Suppressor macrophage (primary cell): Measurements from ENCODE around the gene ZNF207.
A peak's percentile ranks its signal among the peaks of the same experiment; 100 is the strongest.
"Not testable (repeated sequence)": the region's sequence is repeated elsewhere in the genome, so short reads cannot be mapped to it uniquely, and the experiment has no call there.

Experiments
- DNase-seq, 4 experiments: peaks; one replicate each; pipeline ENCODE4 v3.0.0-alpha.2; 2020 to 2022
- total RNA-seq, 17 experiments: gene quantifications; one replicate each; lab custom pipeline; 2026; ENCODE audit warnings: mixed read lengths in 6 of 17, inconsistent platforms in 3 of 17; lab: John Stamatoyannopoulos, UW

The ZNF207 gene
- total RNA-seq: 149 to 250 (median 197) reads per million in 17 experiments

DNA sequence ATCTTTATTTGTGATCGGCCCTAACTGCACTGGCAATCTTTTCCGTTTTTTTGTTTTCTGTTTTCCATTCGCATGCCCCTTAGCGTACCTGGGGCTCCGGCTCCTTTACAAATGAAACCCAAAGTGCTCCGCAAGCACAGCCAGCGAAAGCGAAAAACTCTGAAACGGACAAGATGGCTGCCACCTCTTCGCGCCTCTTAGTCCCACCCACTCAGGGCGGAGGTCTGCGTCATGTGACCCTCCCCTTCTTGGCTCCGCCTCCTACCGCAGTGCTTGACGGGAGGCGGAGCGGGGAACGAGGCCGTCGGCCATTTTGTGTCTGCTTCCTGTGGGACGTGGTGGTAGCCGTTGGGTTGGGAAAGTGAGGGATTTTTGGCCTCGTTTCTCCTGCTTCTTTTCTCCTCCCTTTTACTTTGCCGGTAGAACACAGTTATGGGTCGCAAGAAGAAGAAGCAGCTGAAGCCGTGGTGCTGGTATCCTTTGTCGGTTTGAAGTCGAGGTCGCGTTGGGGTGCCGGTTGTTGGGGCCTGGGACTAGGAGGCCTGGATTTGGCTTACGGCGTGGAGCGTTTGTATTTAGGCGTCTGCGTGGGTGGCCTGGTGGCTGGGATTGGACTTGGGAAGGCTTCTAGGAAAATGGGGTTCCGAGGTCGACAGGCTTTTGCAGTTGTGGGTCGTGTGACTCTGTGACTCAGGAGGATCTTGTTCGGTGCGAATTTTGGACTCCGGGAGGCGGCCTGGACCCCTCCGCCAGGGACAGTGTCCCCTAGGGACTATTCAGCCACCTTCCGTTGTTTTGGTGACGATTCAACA lies at the start of gene ZNF207:
Gene ZNF207 (plus strand): TSS at position 304 of the 812 bp plus-strand sequence. CDS start 129 bp downstream, at position 433.
- peak; percentile 98 to 99 (median 99) for DNase-seq

DNA sequence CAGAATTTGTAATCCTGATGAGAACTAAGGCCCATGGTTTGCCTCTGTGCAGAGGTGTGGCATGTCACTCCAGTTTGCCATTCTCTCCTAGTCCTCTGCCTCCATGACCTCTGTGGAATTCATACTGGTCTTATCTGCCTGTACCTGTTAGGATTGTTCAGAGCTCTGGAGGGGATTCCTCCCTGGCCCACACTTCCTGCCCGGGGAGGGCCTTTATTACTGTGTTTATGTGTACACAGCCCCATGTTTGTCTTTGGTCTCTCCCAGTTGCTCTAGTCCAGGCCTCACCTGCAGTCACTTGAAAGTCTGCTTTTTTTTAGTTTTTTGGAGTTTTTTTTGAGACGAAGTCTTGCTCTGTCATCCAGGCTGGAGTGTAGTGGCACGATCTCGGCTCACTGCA lies 47.9 kb upstream of the ZNF207 start:
- no peak for DNase-seq

DNA sequence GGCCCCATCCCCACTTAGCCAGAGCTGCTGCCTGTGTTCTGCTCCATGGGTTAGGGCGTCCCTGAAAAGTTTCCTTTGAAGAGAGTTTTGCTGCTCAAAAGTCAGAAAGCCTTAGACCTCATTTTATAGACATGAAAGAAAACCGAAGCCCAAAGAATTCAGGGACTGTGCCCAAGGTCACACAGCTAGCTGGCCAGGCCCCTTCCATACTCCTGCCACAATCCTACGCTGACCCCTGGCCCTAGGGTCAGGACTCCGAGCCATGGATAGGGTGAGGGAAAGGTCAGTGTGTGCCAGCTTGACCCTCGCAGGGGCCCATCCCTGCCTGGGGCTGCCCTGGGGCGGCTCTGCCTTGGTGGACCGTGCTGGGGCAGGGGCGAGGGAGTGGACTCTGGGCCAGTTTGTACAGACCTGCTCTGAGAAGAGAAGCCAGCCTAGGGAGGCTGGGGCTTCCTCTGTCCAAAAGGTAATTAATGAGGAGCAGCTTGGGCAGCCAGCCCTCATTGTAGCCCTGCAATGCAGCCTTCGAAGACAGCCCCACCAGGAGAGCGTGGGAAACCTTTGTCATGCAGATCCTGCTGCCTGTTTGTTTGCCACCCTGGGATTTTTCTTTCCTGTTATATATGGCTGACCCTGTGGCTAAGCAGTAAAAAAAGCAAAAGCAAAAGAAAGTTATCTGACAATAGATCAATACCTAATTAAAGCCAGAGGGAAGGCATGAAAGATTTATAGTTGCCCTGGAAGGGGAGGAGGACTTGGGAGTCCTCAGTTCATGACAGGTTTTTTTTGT lies 46.9 kb upstream of the ZNF207 start:
- DNase-seq: no peak

DNA sequence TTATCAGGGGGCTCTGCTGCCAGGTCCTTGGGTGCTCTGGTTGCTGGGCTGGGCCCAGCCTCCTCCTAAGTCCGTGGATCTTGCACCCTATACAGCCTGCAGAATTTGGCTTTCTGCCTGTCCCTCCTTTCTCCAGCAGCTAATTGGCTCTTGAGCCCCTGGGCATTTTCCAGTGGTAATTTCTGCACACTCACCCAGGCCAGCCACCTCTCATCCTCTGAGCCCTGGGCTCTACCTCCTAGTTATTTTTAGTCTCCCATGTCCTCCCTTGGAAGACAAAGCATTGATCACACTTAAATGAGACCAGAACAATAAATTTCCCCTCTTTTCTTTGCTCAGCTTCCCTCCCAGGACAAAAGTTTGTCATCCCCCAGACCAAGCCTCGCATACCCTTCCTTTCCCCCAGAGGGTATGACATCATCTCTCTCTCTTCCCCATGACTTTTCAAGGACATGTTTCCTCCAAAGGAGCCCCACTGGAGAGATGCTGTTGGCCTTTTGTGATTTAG lies 46.1 kb upstream of the ZNF207 start:
- no peak for DNase-seq

DNA sequence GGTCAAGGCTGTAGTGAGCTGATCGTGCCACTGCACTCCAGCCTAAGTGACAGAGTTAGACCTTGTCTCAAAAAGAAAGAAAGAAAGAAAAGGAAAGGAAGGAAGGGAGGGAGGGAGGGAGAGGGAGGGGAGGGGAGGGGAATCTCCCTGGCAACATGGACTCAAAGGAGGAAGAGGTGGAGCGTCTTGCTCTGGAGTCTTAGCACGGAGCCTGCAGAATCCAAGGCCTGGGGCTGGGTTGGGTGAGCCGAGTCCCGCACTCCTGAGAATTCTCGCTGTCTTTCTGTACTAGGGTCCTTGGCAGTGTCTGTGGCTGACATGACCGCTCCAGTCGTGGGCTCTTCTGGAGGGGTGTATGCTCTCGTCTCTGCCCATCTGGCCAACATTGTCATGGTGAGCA lies 44.9 kb upstream of the ZNF207 start:
- no peak for DNase-seq

DNA sequence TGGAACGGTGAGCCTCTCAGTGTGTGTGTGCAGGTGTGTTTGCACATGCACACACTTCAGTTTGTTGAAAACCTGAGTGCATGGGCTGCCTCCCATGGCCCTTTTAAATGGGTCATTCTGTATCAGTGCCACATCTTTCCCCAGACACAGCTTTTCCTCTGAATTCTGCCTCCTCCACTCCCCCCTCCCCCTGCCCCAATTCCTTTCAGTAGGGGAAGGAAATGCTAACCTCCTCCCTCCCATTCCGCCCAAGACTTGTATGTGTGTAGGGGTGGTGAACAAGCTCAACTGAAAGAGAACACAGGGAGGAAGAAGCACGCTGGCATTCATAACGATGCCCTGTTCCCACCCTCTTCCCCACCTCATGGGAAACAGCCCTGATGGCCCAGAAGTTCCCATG lies 42.3 kb upstream of the ZNF207 start:
- no peak for DNase-seq

DNA sequence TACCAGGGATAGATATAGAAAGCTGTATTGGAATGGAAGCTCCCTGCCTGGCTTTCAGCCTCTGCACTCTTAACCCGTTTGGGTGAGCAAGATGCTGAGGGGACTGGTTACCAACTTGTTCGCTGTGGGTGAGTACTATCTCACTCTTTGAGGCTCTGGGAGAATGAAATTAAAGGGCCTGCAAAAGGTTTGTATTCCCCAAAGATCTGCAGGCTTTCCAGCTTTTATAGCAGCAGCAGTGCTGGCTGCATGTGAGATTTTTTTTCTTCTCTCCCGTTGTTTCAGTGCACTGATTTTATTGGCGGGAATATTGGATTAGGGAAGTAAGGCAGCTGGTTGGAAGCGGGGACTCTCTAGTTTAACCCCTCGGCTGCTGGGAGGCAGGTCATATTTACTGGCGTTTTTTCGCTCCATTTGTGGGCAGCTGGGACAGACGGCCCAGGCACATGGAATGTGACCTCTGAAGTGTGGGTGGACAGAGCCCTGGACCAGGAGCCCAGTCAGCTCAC lies 38.9 kb upstream of the ZNF207 start:
- DNase-seq: no peak

DNA sequence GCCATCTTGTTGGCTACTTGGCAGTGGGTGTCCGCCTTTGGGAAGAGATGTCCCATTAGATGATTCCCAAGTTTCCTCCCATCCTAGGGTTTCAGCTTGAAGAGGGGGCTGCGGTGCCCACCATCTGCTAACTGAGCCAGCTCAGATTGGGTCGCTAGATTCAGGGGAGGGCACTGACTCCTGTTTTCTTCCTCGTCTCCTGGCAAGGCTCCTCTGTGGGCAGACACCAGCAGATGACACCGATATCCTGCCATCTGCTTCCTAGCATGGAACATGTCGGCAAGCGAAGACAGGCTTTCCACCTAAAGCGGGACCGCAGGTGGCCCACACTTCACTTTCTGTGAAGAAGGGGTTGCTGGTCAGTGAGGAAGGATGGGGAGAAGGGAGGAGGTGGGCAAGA lies 35.3 kb upstream of the ZNF207 start:
- DNase-seq: no peak

DNA sequence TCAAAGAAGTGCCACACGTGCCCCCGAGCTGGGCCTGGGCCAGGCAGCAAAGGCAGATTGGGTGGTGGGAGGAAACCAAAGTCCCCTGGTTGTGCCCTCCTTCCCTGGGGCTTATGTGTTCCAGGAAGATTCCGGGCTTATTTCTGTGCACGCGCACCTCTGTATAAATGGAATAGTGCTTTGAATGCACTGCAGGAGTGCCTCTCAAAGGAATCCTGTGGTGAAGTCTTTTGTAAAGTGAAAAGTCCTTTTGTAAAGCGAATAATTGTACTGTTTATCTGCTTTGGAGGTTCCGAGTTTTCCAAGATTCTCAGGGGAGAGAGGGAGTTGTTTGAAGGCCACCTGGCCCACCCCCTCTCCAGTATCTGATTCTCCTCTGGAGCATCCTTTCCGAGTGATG lies 34.8 kb upstream of the ZNF207 start:
- no peak for DNase-seq

DNA sequence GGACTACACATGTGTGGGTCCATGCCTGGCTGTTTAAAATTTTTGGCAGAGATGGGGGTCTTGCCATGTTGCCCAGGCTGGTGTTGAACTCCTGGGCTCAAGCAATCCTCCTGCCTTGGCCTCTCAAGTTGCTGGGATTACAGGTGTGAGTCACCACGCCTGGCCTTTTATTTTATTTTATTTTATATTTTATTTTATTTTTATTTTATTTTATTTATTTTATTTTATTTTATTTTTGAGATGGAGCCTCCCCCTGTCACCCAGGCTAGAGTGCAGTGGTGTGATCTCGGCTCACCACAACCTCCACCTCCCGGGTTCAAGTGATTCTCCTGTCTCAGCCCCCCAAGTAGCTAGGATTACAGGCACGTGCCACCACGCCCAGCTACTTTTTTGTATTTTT lies 33.3 kb upstream of the ZNF207 start:
- DNase-seq: not testable (repeated sequence)

DNA sequence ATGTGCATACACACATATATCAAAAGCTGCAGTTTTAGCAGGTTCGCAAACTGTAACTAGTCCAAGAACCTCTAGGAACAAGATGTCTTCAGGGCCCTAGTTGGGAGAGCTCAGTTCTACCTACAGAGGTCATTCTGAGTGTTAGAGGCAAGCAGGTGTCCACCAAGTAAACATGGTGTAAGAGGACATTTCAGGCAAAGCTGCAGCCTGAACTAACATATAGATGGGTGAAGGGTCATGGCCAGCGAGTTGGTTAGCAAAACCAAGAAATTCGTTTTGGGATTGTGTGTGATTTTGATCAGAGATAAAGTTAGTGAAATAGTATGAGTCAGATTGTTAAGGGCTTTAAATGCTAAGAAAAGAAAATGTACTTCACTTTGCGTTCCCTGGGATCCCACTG lies 32.6 kb upstream of the ZNF207 start:
- DNase-seq: no peak

DNA sequence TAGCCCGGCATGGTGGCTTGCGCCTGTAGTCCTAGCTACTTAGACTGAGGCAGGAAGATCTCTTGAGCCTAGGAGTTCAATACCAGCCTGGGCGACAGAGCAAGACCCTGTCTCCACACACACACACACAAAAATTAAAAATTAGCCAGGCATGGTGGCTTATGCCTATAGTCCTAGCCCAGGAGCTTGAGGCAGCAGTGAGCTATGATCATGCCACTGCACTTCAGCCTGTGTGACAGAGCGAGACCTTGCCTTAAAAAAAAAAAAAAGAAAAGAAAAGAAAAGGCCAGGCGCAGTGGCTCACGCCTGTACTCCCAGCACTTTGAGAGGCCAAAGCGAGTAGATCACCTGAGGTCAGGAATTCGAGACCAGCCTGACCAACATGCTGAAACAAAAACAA lies 31.9 kb upstream of the ZNF207 start:
- DNase-seq: no peak

DNA sequence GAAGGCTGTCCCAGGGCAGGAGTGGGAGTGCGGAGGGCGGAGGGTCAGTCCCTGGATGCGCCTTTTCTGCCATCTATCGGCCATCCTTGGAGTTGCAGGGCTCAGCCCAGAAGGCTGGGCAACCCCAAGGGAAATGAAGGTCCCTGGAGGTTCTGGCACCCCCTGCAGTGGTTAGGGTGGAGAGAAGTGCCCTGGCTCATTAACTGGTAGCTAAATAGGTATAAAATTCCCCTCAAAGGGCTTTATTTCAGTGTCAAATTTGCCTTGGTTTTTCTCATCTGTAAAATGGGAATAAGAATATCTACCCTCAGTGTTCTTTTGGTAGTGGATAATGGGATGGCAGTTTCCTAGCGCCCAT lies 30.4 kb upstream of the ZNF207 start:
- DNase-seq: peak; percentile 86 to 93 (median 91)

DNA sequence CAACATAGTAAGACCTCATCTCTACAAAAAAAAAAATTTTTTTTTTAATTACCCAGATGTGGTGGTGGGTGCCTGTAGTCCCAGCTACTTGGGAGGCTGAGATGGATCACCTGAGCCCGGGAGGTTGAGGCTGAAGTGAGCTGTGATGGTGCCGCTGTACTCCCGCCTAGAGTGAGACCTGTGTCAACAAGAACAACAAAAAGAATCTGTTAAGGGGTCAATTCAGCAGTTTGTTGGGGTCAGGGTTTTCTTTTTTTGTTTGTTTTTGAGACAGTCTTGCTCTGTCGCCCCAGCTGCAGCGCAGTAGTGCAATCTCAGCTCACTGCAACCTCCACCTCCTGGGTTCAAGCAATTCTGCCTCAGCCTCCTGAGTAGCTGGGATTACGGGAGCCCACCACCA lies 29.9 kb upstream of the ZNF207 start:
- not testable (repeated sequence) for DNase-seq

DNA sequence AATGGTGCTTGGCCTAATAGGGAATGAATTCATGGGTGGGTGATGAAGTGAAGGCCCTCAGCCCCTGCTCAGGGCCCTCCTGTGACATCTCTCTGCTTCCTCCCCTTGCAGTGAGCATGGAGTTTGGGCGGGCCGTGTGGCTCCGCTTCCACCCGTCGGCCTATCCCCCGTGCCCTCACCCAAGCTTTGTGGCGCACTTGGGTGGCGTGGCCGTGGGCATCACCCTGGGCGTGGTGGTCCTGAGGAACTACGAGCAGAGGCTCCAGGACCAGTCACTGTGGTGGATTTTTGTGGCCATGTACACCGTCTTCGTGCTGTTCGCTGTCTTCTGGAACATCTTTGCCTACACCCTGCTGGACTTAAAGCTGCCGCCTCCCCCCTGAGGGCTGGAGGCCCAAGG lies 29.1 kb upstream of the ZNF207 start:
- DNase-seq: no peak

DNA sequence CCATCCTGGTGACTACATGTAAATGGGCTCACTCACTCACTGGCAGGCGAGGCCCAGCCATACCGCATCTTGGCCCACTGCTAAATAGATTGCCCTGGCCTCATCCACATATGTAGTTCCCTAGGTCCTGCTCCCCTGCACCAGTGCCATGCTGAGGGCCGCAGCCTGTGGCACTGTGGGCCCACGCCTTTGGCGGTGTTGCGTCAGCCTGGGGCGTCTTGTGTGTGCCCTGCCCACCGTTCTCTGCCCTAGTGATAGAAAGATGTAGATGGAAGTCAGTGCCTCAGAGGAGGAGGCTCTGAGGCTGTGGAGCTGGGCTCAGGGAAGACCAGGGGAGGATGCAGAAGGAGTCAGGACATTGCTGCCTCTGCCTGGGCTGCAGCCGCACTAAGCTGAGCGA lies 26.9 kb upstream of the ZNF207 start:
- peak in 3 of 4 experiments; percentile 31 to 35 (median 31) for DNase-seq

DNA sequence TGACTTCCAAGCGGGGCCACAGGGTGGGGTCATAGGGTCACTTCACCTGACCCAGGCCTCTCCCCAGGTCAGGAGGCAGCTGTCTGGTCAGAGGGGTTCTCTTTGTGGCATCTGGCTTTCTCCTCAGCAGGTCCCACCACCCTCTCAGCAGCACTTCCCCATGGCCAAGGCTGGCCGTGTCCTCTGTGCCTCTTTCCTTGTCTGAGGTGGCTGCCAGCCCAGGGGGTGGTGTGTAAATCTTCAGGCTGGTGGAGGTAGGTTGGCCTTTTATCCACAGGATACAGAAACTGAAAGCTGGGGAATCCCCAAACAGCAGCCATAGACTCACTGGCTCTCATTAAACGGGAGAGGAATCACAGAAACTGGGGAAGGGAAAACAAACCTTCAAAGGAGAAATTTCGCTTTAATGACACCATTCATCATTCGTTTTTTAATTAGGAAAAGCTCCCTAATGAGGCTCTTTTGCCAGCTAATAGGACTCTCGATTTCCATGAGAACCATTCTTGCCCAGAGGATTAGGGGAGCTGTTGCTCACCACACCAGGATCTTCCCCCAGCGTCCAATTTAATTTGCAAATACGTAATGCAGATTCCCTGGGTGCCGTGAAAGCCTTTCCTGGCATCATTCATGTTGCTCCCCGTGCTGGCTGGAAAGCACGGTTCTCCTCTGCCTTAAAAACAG lies 26.0 kb upstream of the ZNF207 start:
- DNase-seq: peak; percentile 24 to 49 (median 42)

DNA sequence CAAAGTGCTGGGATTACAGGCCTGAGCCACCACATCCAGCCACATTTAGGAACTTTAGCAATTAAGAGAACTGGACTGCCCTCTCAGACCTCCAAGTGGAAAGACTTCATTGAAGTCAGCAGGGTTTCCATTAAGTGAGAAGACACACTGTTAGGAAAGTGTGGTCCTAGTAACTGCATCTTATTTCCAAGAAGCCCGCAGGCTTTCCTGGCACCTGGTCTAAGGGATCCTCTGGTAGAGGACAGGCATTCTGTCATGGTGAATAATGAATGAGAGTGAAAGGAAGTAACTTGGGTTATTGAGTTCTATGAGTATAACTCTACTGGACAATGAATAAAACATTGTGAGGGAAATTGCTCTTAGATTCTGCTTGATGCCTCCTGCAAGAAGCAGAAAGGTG lies 22.0 kb upstream of the ZNF207 start:
- no peak for DNase-seq

DNA sequence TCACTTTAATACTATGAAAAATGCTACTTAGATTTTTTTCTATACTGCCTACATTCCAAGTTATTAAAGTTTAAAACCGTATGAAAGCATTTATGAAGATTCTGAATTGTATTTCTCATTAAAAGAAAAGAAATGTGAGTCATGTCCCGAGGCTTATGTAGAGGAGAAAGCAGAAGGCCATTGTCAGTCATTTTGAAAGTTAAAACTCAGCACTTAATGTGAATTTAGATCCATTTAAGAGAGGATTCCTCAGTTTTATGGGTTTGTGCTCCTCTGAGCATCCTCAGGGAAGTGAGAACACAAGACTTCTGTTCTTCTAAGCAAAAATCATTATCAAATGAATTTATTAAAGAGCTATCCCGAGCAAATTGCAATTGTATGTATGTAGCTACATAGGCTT lies 19.8 kb upstream of the ZNF207 start:
- DNase-seq: peak in 2 of 4 experiments; percentile 46 to 58

DNA sequence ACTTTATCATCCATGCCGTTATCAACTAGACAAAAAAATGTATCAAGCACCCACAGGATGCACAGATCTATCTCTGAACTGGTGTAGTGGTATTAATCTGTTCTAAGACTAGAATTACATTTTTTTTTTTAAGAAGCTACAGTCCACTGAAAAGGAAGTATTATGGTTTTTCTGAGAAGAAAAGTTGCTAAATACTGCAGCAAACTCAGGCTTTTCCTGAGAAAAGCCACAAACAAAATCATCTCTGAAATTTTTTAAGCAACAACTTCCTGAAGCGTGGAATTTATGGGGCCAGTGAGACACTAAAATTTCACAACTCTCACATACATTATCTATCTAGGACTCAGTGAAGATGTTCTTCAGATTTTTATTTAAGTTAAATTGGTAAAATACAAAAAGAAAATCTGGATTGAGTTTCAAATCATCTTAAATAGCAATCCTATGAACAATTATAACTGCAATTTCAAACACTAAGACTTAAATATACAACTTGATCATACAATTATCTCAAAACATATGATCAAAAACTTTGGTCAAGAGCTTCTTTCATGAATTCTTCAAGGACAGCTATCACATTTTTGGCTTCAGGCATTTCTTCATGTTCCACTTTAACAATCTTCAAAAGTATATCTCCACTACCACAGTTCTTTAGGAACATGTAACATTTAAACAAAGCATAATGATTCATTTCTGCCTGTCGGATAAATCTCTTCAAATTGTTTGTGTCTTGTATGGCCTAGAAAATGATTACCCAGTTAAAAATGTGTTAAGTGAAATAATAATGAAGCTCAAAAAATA lies 18.5 kb upstream of the ZNF207 start:
- DNase-seq: peak; percentile 32 to 75 (median 46)

DNA sequence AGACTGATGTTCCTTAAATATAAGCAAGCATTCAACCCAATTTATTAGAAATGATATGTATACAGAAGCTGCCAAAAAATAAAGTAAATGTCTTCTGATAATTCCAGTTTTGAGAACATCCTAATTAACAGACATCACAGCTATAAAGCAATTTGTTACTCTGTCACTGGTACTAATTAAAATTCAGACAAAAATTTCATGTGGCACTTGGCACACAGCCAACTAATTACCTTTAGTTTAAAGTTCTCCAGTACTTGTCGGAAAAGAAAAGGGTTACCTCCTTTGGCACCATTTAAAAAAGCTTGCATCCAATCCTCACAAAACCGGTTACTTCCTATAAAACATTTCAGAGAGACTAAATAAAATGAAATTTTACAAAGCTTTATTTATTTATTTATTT lies 16.8 kb upstream of the ZNF207 start:
- DNase-seq: no peak

DNA sequence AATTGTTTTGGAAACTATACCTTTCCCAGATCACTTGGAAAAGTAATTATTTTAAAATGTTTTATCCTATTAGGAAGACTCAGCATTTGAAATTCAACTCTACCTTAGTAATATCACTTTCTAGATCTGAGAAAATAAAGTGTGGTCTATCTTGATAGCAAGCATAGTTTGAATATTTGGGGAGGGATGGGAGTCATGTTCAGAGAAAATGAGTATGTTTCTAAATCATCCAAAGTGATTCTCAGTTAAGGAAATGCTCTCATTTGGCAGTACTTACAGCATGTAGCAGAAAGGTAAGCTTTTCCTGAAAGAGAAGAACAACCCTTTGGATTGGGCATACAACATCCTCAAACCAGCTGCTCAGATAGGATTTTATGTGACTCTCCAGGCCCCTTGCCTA lies 14.9 kb upstream of the ZNF207 start:
- no peak for DNase-seq
